CD4-positive, CD25-positive, alpha-beta regulatory T cell (primary cell): ENCODE results near the gene TMEM11. TPM values are rescaled to one million over a fixed set of nuclear protein-coding genes. Genes with fewer than 3 reads are reported as not detected.

Experiments
- ATAC-seq, 2 donors: fragments of 150-1000 bp; cut with Tn5 transposase; one replicate each; pipeline ENCODE4 v1.10.0; 2021; ENCODE audit warnings: low read depth in 2 of 2, moderate number of reproducible peaks in 2 of 2, moderate library complexity in 1 of 2
- DNase-seq, 3 donors: peaks; one replicate each; pipeline versions ENCODE4 v3.0.0 to v3.0.0-alpha.2; 2012 to 2022; ENCODE audit warnings: mixed read lengths in 1 of 3
- H3K27ac ChIP-seq: one replicate; pipeline ENCODE4 v1.7.0; 2013; ENCODE audit warnings: mild to moderate bottlenecking, low read length; ENCODE audit not compliant: insufficient read depth, poor library complexity, severe bottlenecking
- H3K27me3 ChIP-seq: one replicate; pipeline ENCODE4 v1.7.0; 2013; ENCODE audit warnings: low read length; ENCODE audit not compliant: control insufficient read depth, insufficient read depth
- H3K36me3 ChIP-seq: one replicate; pipeline ENCODE4 v1.7.0; 2013; ENCODE audit warnings: mild to moderate bottlenecking, low read length, moderate library complexity; ENCODE audit not compliant: control insufficient read depth, insufficient read depth
- H3K4me1 ChIP-seq: 2 replicates; pipeline ENCODE4 v1.7.0; 2013; ENCODE audit warnings: mild to moderate bottlenecking, low read length; ENCODE audit not compliant: insufficient read depth, control insufficient read depth, poor library complexity, severe bottlenecking
- H3K4me3 ChIP-seq: one replicate; pipeline ENCODE4 v1.7.0; 2013; ENCODE audit warnings: low read depth, mild to moderate bottlenecking, low read length, moderate library complexity
- H3K9me3 ChIP-seq, 2 experiments: 1 replicate in 1 of 2; 2 replicates in 1 of 2; pipeline ENCODE4 v1.7.0; 2013; ENCODE audit warnings: low read length in 2 of 2, mild to moderate bottlenecking in 1 of 2, moderate library complexity in 1 of 2; ENCODE audit not compliant: control insufficient read depth in 2 of 2
- H3K27ac Mint-ChIP-seq, 3 donors: one replicate each; pipeline ENCODE4 v1.8.0; 2020 to 2022; ENCODE audit warnings: mild to moderate bottlenecking in 3 of 3, mixed read lengths in 3 of 3, moderate library complexity in 2 of 3
- H3K27me3 Mint-ChIP-seq: one replicate; pipeline ENCODE4 v1.8.0; 2022; ENCODE audit warnings: mild to moderate bottlenecking, mixed read lengths
- H3K36me3 Mint-ChIP-seq: one replicate; pipeline ENCODE4 v1.8.0; 2020; ENCODE audit warnings: mixed read lengths
- H3K4me1 Mint-ChIP-seq, 4 donors: one replicate each; pipeline ENCODE4 v1.8.0; 2020 to 2022; ENCODE audit warnings: mixed read lengths in 4 of 4, mild to moderate bottlenecking in 1 of 4
- H3K4me3 Mint-ChIP-seq, 4 donors: one replicate each; pipeline ENCODE4 v1.8.0; 2020 to 2022; ENCODE audit warnings: mild to moderate bottlenecking in 4 of 4, mixed read lengths in 4 of 4, moderate library complexity in 3 of 4
- H3K9me3 Mint-ChIP-seq, 7 donors: one replicate each; pipeline ENCODE4 v1.8.0; 2020 to 2022; ENCODE audit warnings: mixed read lengths in 7 of 7, mild to moderate bottlenecking in 3 of 7, moderate library complexity in 2 of 7
- polyA plus RNA-seq, 4 donors: library from polyadenylated mRNA; unstranded; fragments of 300-500 nt; fragmentation: Illumina TruSeq; gene quantifications; one replicate each; pipeline ENCODE4 v1.2.3, GENCODE V29; 2021
- total RNA-seq: library from RNA; stranded (reverse); gene quantifications from one replicate; pipeline ENCODE4 v1.2.3, GENCODE V29; 2022

TMEM11 gene
- total and polyA plus RNA-seq, 5 donors from 2014 or later = 16.1 to 50.3 (median 43.2) TPM

- no peaks in the 10 kb centered on the region for H3K9me3 ChIP-seq
- ATAC-seq = no peak
- DNase-seq = no peak
- H3K27ac ChIP-seq = no peak overlapping the region
- no peaks in the 10 kb centered on the region for H3K27me3 ChIP-seq
- Mint-ChIP-seq H3K9me3 (no peaks in the 10 kb centered on the region), H3K36me3 (no peaks in the 10 kb centered on the region), H3K27ac (peak overlapping the region in 2 of 3 donors; percentile 31 to 49), H3K4me1 (peaks cover 9 to 22% (median 13%) of the 10 kb centered on the region in 4 donors), H3K4me3 (no peak overlapping the region), H3K27me3 (no peaks in the 10 kb centered on the region)
- H3K36me3 ChIP-seq = no peaks in the 10 kb centered on the region
- no peak overlapping the region for H3K4me3 ChIP-seq
- no peaks in the 10 kb centered on the region for H3K4me1 ChIP-seq
Observed at GRCh38 chr17:21161498-21162393, 52.2 kb downstream of the TMEM11 start.

GRCh38 chr17:21160401-21160800, 53.6 kb downstream of the TMEM11 start:
- H3K4me1 Mint-ChIP-seq = peaks cover 7 to 19% (median 14%) of the 10 kb centered on the region in 4 donors
- H3K9me3 Mint-ChIP-seq = peaks cover 0 to 2% (median 0%) of the 10 kb centered on the region in 7 donors
- Histone ChIP-seq H3K4me3 (no peak overlapping the region), H3K4me1 (no peaks in the 10 kb centered on the region), H3K9me3 (peaks cover 3 to 4% of the 10 kb centered on the region in 2 experiments), H3K27me3 (no peaks in the 10 kb centered on the region), H3K36me3 (no peaks in the 10 kb centered on the region), H3K27ac (no peak overlapping the region)
- ATAC-seq (no peak), DNase-seq (no peak)
- H3K4me3 Mint-ChIP-seq = no peak overlapping the region
- H3K27me3 Mint-ChIP-seq = no peaks in the 10 kb centered on the region
- H3K36me3 Mint-ChIP-seq = no peaks in the 10 kb centered on the region
- no peak overlapping the region for H3K27ac Mint-ChIP-seq

DNA sequence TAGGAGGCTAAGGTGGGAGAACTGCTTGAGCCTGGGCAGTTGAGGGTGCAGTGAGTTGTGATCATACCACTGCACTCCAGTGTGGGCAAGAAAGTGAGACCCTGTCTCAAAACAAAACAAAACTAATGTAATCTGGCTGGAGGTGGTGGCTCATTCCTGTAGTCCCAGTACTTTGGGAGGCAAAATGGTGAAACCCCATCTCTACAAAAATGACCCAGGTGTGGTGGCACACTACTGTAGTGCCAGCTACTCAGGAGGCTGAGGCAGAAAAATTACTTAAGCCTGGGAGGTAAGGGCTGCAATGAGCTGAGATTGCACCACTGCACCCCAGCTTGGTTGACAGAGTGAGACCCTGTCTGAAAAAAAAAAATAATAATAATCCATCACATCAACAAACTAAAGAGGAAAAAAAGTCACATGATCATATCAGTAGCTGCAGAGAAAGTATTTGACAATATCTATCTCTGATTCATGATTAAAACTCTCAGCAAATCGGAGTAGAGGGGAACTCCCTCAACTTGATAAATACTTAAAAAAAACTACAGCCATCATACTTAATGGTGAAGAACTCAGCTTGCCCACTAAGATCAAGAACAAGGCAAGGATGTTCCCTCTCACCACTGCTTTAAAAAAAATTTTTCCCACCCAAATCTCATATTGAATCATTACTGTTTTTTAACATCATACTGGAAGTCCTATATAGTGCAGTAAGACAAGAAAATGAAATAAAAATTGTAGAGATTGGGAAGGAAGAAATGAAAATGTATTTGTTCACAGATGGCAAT, 56.2 kb downstream of the TMEM11 start:
- Histone ChIP-seq H3K4me1 (no peaks in the 10 kb centered on the region), H3K27me3 (no peaks in the 10 kb centered on the region), H3K36me3 (no peaks in the 10 kb centered on the region), H3K9me3 (peaks cover 5 to 14% of the 10 kb centered on the region in 2 experiments), H3K4me3 (no peak overlapping the region), H3K27ac (no peak overlapping the region)
- no peak for DNase-seq
- no peak overlapping the region for H3K27ac Mint-ChIP-seq
- H3K36me3 Mint-ChIP-seq = peaks cover 11% of the 10 kb centered on the region
- H3K4me3 Mint-ChIP-seq = no peak overlapping the region
- peaks cover under 1 to 21% (median 7%) of the 10 kb centered on the region in 7 donors for H3K9me3 Mint-ChIP-seq
- H3K4me1 Mint-ChIP-seq = peaks cover 4 to 27% (median 17%) of the 10 kb centered on the region in 4 donors
- ATAC-seq = no peak
- no peaks in the 10 kb centered on the region for H3K27me3 Mint-ChIP-seq

GRCh38 chr17:21152731-21153130, 61.2 kb downstream of the TMEM11 start:
- Histone ChIP-seq H3K9me3 (peaks cover 14 to 15% of the 10 kb centered on the region in 2 experiments), H3K27ac (no peak overlapping the region), H3K4me3 (no peak overlapping the region), H3K27me3 (no peaks in the 10 kb centered on the region), H3K36me3 (no peaks in the 10 kb centered on the region), H3K4me1 (no peaks in the 10 kb centered on the region)
- ATAC-seq (no peak), DNase-seq (no peak)
- Mint-ChIP-seq H3K4me3 (no peak overlapping the region), H3K27me3 (peaks cover 4% of the 10 kb centered on the region), H3K9me3 (peaks cover 3 to 39% (median 10%) of the 10 kb centered on the region in 7 donors), H3K4me1 (peaks cover 0 to 20% (median 8%) of the 10 kb centered on the region in 4 donors), H3K27ac (no peak overlapping the region), H3K36me3 (peaks cover 16% of the 10 kb centered on the region)

DNA sequence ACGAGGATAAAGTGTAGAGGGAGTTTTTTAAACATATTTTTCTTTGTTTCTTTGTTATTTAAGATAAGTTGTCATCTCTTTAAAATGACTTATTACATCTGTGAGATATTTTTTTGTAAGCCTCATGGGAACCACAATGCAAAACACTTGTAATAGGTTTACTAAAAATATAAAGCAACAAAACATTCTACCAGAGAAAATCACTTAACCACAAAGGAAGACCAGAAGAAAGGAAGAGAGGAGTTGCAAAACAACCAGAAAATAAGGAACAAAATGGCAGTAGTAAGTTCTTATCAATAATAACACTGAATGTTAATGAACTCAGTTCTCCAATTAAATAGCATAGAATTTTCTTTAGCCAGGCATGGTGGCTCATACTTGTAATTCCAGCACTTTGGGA, 64.3 kb downstream of the TMEM11 start:
- DNase-seq (no peak), ATAC-seq (no peak)
- H3K27ac ChIP-seq = no peak overlapping the region
- Mint-ChIP-seq H3K4me1 (peaks cover 0 to 7% (median 6%) of the 10 kb centered on the region in 4 donors), H3K27me3 (peaks cover 4% of the 10 kb centered on the region), H3K9me3 (peaks cover 3 to 37% (median 10%) of the 10 kb centered on the region in 7 donors), H3K4me3 (no peak overlapping the region), H3K27ac (no peak overlapping the region), H3K36me3 (peaks cover 33% of the 10 kb centered on the region)
- H3K27me3 ChIP-seq = no peaks in the 10 kb centered on the region
- no peak overlapping the region for H3K4me3 ChIP-seq
- H3K9me3 ChIP-seq = peaks cover 6 to 10% of the 10 kb centered on the region in 2 experiments
- no peaks in the 10 kb centered on the region for H3K4me1 ChIP-seq
- H3K36me3 ChIP-seq = no peaks in the 10 kb centered on the region

Other genes with a start within 250 kb of the TMEM11 start
- gene USP22, start 171.2 kb downstream of the TMEM11 start, total RNA-seq = 152 TPM
- gene USP22, start 171.2 kb downstream of the TMEM11 start, polyA plus RNA-seq = 10 to 100 TPM; 32.1 to 39.8 (median 37.9) TPM
- 7.6 TPM for gene DHRS7B, start 87.2 kb downstream of the TMEM11 start, total RNA-seq
- 10 to 100 TPM; 11.8 to 17.2 (median 14.0) TPM for gene DHRS7B, start 87.2 kb downstream of the TMEM11 start, polyA plus RNA-seq
- gene NATD1, start 39.2 kb upstream of the TMEM11 start, total RNA-seq = 12.7 TPM
- gene NATD1, start 39.2 kb upstream of the TMEM11 start, polyA plus RNA-seq = 1 to 10 TPM; 2.8 to 4.6 (median 2.8) TPM
- 70.6 TPM for gene MAP2K3, start 70.5 kb upstream of the TMEM11 start, total RNA-seq
- gene MAP2K3, start 70.5 kb upstream of the TMEM11 start, polyA plus RNA-seq = 10 to 100 TPM; 63.4 to 71.9 (median 68.3) TPM
- gene KCNJ12, start 162.2 kb upstream of the TMEM11 start, total RNA-seq = 0.15 TPM
- not detected for gene KCNJ12, start 162.2 kb upstream of the TMEM11 start, polyA plus RNA-seq